PC-9 (cell line): ENCODE data around the gene NDUFB8. TPM values are rescaled to one million over a fixed set of nuclear protein-coding genes. Genes with fewer than 3 reads are reported as not detected.

ENCODE experiments used
- BruUV-seq: library from RNA; stranded (reverse); fragments of 400-500 nt; replicated peaks from 2 replicates; lab custom pipeline; 2021; lab: Mats Ljungman, UMichigan
- CTCF ChIA-PET: fragments of 300-600 bp; sonication (Branson Sonifier 250); formaldehyde crosslinking; loops from one replicate; lab custom pipeline; 2022; ENCODE audit warnings: antibody characterized with exemption; lab: Charles Lee
- POLR2A ChIA-PET: fragments of 300-600 bp; sonication (Branson Sonifier 250); formaldehyde crosslinking; loops from one replicate; lab custom pipeline; 2022; ENCODE audit warnings: antibody characterized with exemption; ENCODE audit not compliant: unreplicated experiment; lab: Charles Lee
- DNase-seq, 2 experiments: peaks; one replicate each; pipeline versions ENCODE4 v3.0.0 to v3.0.0-alpha.2; 2015 to 2022; ENCODE audit warnings: mixed read lengths in 1 of 2
- H2AFZ ChIP-seq: fragments of 200-600 bp; sonication (generic); 2 replicates; pipeline ENCODE4 v1.8.1; 2017; ENCODE audit warnings: antibody characterized with exemption
- H3F3A ChIP-seq: fragments of 200-600 bp; sonication (generic); 2 replicates; pipeline ENCODE4 v1.8.1; 2017; ENCODE audit warnings: antibody characterized with exemption, mild to moderate bottlenecking, low read depth; ENCODE audit not compliant: insufficient read depth
- H3K27ac ChIP-seq: fragments of 200-600 bp; sonication (generic); 2 replicates; pipeline ENCODE4 v1.6.1; 2016; ENCODE audit warnings: mixed run types
- H3K27me3 ChIP-seq: fragments of 200-600 bp; sonication (generic); 2 replicates; pipeline ENCODE4 v1.6.1; 2016; ENCODE audit warnings: low read depth, mixed run types; ENCODE audit not compliant: insufficient read depth
- H3K36me3 ChIP-seq: fragments of 200-600 bp; sonication (generic); 2 replicates; pipeline ENCODE4 v1.6.1; 2016; ENCODE audit warnings: low read depth, mixed run types
- H3K4me1 ChIP-seq: fragments of 200-600 bp; sonication (generic); replicated peaks from 2 replicates; pipeline ENCODE4 v1.6.1; 2016; ENCODE audit warnings: mixed run types; ENCODE audit not compliant: insufficient read depth
- H3K4me2 ChIP-seq: fragments of 200-600 bp; sonication (generic); 2 replicates; pipeline ENCODE4 v1.6.1; 2017; ENCODE audit warnings: mixed run types
- H3K4me3 ChIP-seq: fragments of 200-600 bp; sonication (generic); 2 replicates; pipeline ENCODE4 v1.6.1; 2016; ENCODE audit warnings: mixed run types
- H3K79me2 ChIP-seq: fragments of 200-600 bp; sonication (generic); 2 replicates; pipeline ENCODE4 v1.6.1; 2017; ENCODE audit warnings: low read depth, mixed run types
- H3K9me2 ChIP-seq: fragments of 200-600 bp; sonication (generic); 2 replicates; pipeline ENCODE4 v1.8.1; 2017; ENCODE audit warnings: mild to moderate bottlenecking; ENCODE audit not compliant: insufficient read depth
- H3K9me3 ChIP-seq: fragments of 200-600 bp; sonication (generic); 2 replicates; pipeline ENCODE4 v1.8.1; 2016; ENCODE audit warnings: low read depth; ENCODE audit not compliant: insufficient read depth
- H4K20me1 ChIP-seq: fragments of 200-600 bp; sonication (generic); 2 replicates; pipeline ENCODE4 v1.8.1; 2017; ENCODE audit not compliant: insufficient read depth
- CTCF ChIP-seq: fragments of 200-600 bp; sonication (generic); conservative IDR thresholded peaks from 2 replicates; pipeline ENCODE4 v1.6.1; 2017; ENCODE audit warnings: mixed run types, antibody characterized with exemption, mild to moderate bottlenecking, moderate library complexity
- EZH2 ChIP-seq: fragments of 200-600 bp; sonication (generic); IDR thresholded peaks from 2 replicates; pipeline ENCODE4 v1.8.0; 2017; ENCODE audit warnings: antibody characterized with exemption, low read depth
- intact Hi-C: fragments of 100-400 bp; cut with micrococcal nuclease; formaldehyde crosslinking; loops from one replicate; pipeline ENCODE4 v1.10.0; 2022; ENCODE audit not compliant: unreplicated experiment
- total RNA-seq: library from RNA; stranded (reverse); gene quantifications from 2 replicates; pipeline ENCODE4 v1.2.3, GENCODE V29; 2021

The NDUFB8 gene
- total RNA-seq, 1 experiment from 2014 or later: 86.0 TPM

- no peak for DNase-seq
- ChIA-PET CTCF (interaction anchor here (0.6 to 1.0 kb wide), 6 partner anchors 17 to 607 kb away, joined by 3 to 11 read pairs (median 4); partner anchors contain the start of gene DNMBP), POLR2A (interaction anchor here (0.5 to 0.8 kb wide), 9 partner anchors 14 to 808 kb away, joined by 3 to 12 read pairs (median 8); no protein-coding TSS in a partner anchor)
- Histone ChIP-seq H3K4me3 (peak overlapping the region; percentile 74; the same call in 1 of the 2 replicates), H3K36me3 (0 out of 2 replicates have a peak, but pooled peaks cover 6% of the 10 kb centered on the region), H2AFZ (peak overlapping the region; percentile 72), H3K79me2 (peaks cover 25% of the 10 kb centered on the region), H4K20me1 (peaks cover 9% of the 10 kb centered on the region; the same call in 1 of the 2 replicates), H3K4me2 (peak overlapping the region; percentile 90), H3K9me2 (no peaks in the 10 kb centered on the region), H3K27me3 (no peaks in the 10 kb centered on the region), H3K9me3 (no peaks in the 10 kb centered on the region), H3F3A (no peaks in the 10 kb centered on the region), H3K27ac (no peak overlapping the region), H3K4me1 (peaks cover 5% of the 10 kb centered on the region; the same call in 1 of the 2 replicates)
- TF ChIP-seq CTCF (no peak), EZH2 (no peak)
- intact Hi-C loops: no loop called here
- BruUV-seq: no TSS peak
Observed at GRCh38 chr10:100535338-100535714, 5.7 kb upstream of the NDUFB8 start.

GRCh38 chr10:100534726-100535125, 5.1 kb upstream of the NDUFB8 start:
- Histone ChIP-seq H3F3A (no peaks in the 10 kb centered on the region), H4K20me1 (0 out of 2 replicates have a peak, but pooled peaks cover 9% of the 10 kb centered on the region), H3K9me3 (no peaks in the 10 kb centered on the region), H3K27me3 (no peaks in the 10 kb centered on the region), H3K36me3 (0 out of 2 replicates have a peak, but pooled peaks cover 6% of the 10 kb centered on the region), H3K4me1 (peaks cover 10% of the 10 kb centered on the region; the same call in 1 of the 2 replicates), H3K4me2 (peak overlapping the region; percentile 90; the same call in 1 of the 2 replicates), H3K79me2 (peaks cover 29% of the 10 kb centered on the region), H3K4me3 (no peak overlapping the region), H3K9me2 (no peaks in the 10 kb centered on the region), H2AFZ (no peak overlapping the region), H3K27ac (no peak overlapping the region)
- DNase-seq: no peak
- intact Hi-C loops: no loop called here
- POLR2A ChIA-PET: no interaction called here
- BruUV-seq: no TSS peak
- CTCF ChIA-PET: no interaction called here
- no peak for TF ChIP-seq CTCF
- TF ChIP-seq EZH2: no peak

GRCh38 chr10:100531761-100532160, 2.1 kb upstream of the NDUFB8 start:
- Histone ChIP-seq H3K9me2 (no peaks in the 10 kb centered on the region), H2AFZ (no peak overlapping the region), H3K4me3 (no peak overlapping the region), H3K79me2 (peaks cover 29% of the 10 kb centered on the region), H3K4me1 (peaks cover 16% of the 10 kb centered on the region; the same call in 1 of the 2 replicates), H3F3A (no peaks in the 10 kb centered on the region), H3K27me3 (no peaks in the 10 kb centered on the region), H3K4me2 (no peak overlapping the region), H3K27ac (no peak overlapping the region), H3K36me3 (no peaks in the 10 kb centered on the region), H4K20me1 (0 out of 2 replicates have a peak, but pooled peaks cover 2% of the 10 kb centered on the region), H3K9me3 (no peaks in the 10 kb centered on the region)
- intact Hi-C loops: no loop called here
- no peak for DNase-seq
- no TSS peak for BruUV-seq
- TF ChIP-seq EZH2 (no peak), CTCF (no peak)
- POLR2A ChIA-PET: no interaction called here
- CTCF ChIA-PET: no interaction called here
